GM23338 (cell line): Measurements from ENCODE around the gene RIF1. TPM values are rescaled to one million over a fixed set of nuclear protein-coding genes. Genes with fewer than 3 reads are reported as not detected.

Experiments used
- ATAC-seq: fragments of 200-7000 bp; cut with Tn5 transposase; 3 replicates; pipeline ENCODE4 v1.9.1; 2020
- DNase-seq: peaks from one replicate; pipeline ENCODE4 v3.0.0-alpha.2; 2015; ENCODE audit warnings: low spot score
- H2AFZ ChIP-seq: fragments of 200-600 bp; sonication (generic); 2 replicates; pipeline ENCODE4 v1.8.0; 2016; ENCODE audit warnings: antibody characterized with exemption, mild to moderate bottlenecking, moderate library complexity
- H3F3A ChIP-seq: fragments of 200-600 bp; sonication (generic); replicated peaks from 2 replicates; pipeline ENCODE4 v1.8.0; 2017; ENCODE audit warnings: antibody characterized with exemption, mixed run types, low read depth
- H3K27ac ChIP-seq: fragments of 200-600 bp; sonication (generic); 2 replicates; pipeline ENCODE4 v1.6.1; 2016; ENCODE audit warnings: low read depth
- H3K27me3 ChIP-seq: fragments of 200-600 bp; sonication (generic); 2 replicates; pipeline ENCODE4 v1.8.0; 2016; ENCODE audit warnings: mild to moderate bottlenecking, mixed run types, moderate library complexity; ENCODE audit not compliant: insufficient read depth
- H3K36me3 ChIP-seq: fragments of 200-600 bp; sonication (generic); 2 replicates; pipeline ENCODE4 v1.8.0; 2016; ENCODE audit warnings: mild to moderate bottlenecking; ENCODE audit not compliant: insufficient read depth
- H3K4me1 ChIP-seq: fragments of 200-600 bp; sonication (generic); 2 replicates; pipeline ENCODE4 v1.8.0; 2016; ENCODE audit warnings: mild to moderate bottlenecking, moderate library complexity; ENCODE audit not compliant: insufficient read depth
- H3K4me2 ChIP-seq: fragments of 200-600 bp; sonication (generic); 2 replicates; pipeline ENCODE4 v1.7.1; 2017; ENCODE audit warnings: mixed run types
- H3K4me3 ChIP-seq: fragments of 200-600 bp; sonication (generic); 2 replicates; pipeline ENCODE4 v1.6.1; 2016; ENCODE audit warnings: mixed run types
- H3K79me2 ChIP-seq: fragments of 200-600 bp; sonication (generic); replicated peaks from 2 replicates; pipeline ENCODE4 v1.8.0; 2017; ENCODE audit warnings: mild to moderate bottlenecking; ENCODE audit not compliant: insufficient read depth
- H3K9me2 ChIP-seq: fragments of 200-600 bp; sonication (generic); 2 replicates; pipeline ENCODE4 v1.8.0; 2017; ENCODE audit not compliant: insufficient read depth
- H4K20me1 ChIP-seq: fragments of 200-600 bp; sonication (generic); replicated peaks from 2 replicates; pipeline ENCODE4 v1.8.0; 2017; ENCODE audit warnings: mild to moderate bottlenecking; ENCODE audit not compliant: insufficient read depth
- H3K27ac Mint-ChIP-seq: 2 replicates; pipeline ENCODE4 v1.8.0; 2020; ENCODE audit warnings: inconsistent platforms, mild to moderate bottlenecking, moderate library complexity, mixed read lengths
- H3K27me3 Mint-ChIP-seq: 3 replicates; pipeline ENCODE4 v1.8.0; 2022; ENCODE audit warnings: low read depth, mild to moderate bottlenecking, moderate library complexity, mixed read lengths, inconsistent platforms; ENCODE audit not compliant: insufficient read depth, poor library complexity
- H3K36me3 Mint-ChIP-seq: 3 replicates; pipeline ENCODE4 v1.8.0; 2021; ENCODE audit warnings: low read depth, mild to moderate bottlenecking, inconsistent platforms, moderate library complexity, mixed read lengths
- H3K4me1 Mint-ChIP-seq: 3 replicates; pipeline ENCODE4 v1.8.0; 2020; ENCODE audit warnings: mild to moderate bottlenecking, inconsistent platforms, mixed read lengths
- H3K4me3 Mint-ChIP-seq: 3 replicates; pipeline ENCODE4 v1.8.0; 2021; ENCODE audit warnings: moderate library complexity, mild to moderate bottlenecking, inconsistent platforms, mixed read lengths
- H3K9me3 Mint-ChIP-seq: 3 replicates; pipeline ENCODE4 v1.8.0; 2020; ENCODE audit warnings: moderate library complexity, mild to moderate bottlenecking, inconsistent platforms, mixed read lengths
- CREB1 ChIP-seq: fragments of 250-450 bp; sonication (Bioruptor Pico); IDR thresholded peaks from 2 replicates; pipeline ENCODE4 v1.5.0; 2020; ENCODE audit warnings: low read depth, mild to moderate bottlenecking, moderate library complexity
- EZH2 ChIP-seq: fragments of 200-600 bp; sonication (generic); IDR thresholded peaks from one replicate; pipeline ENCODE4 v1.8.0; 2017; ENCODE audit warnings: antibody characterized with exemption, mild to moderate bottlenecking, low read depth; ENCODE audit not compliant: unreplicated experiment
- EZH2phosphoT487 ChIP-seq: fragments of 200-600 bp; sonication (generic); IDR thresholded peaks from one replicate; pipeline ENCODE4 v1.8.1; 2018; ENCODE audit warnings: antibody characterized with exemption; ENCODE audit not compliant: unreplicated experiment
- JUNB ChIP-seq: IDR thresholded peaks from one replicate; pipeline ENCODE4 v1.6.1; 2016; ENCODE audit warnings: antibody characterized with exemption; ENCODE audit not compliant: unreplicated experiment
- NANOG ChIP-seq: IDR thresholded peaks from 2 replicates; pipeline ENCODE4 v1.6.1; 2016; ENCODE audit warnings: antibody characterized with exemption, borderline replicate concordance
- POLR2AphosphoS5 ChIP-seq: IDR thresholded peaks from 2 replicates; pipeline ENCODE4 v1.6.1; 2016; ENCODE audit warnings: antibody characterized with exemption, low read depth
- ZNF114 ChIP-seq: fragments of 250-450 bp; sonication (Bioruptor Pico); IDR thresholded peaks from 2 replicates; pipeline ENCODE4 v1.5.0; 2020; ENCODE audit warnings: mild to moderate bottlenecking, moderate library complexity
- ZNF331 ChIP-seq: fragments of 250-450 bp; sonication (Bioruptor Pico); IDR thresholded peaks from 2 replicates; pipeline ENCODE4 v1.5.0; 2020; ENCODE audit warnings: low read depth, mild to moderate bottlenecking, moderate library complexity
- ZNF462 ChIP-seq: fragments of 250-450 bp; sonication (Bioruptor Pico); IDR thresholded peaks from 2 replicates; pipeline ENCODE4 v1.5.0; 2020; ENCODE audit warnings: mild to moderate bottlenecking, moderate library complexity
- polyA plus RNA-seq: library from polyadenylated mRNA; unstranded; fragments of >200 nt; fragmentation: Nextera tagmentation; extraction: Ambion mirVana; gene quantifications from 2 replicates; pipeline ENCODE4 v1.2.1, GENCODE V29; 2016
- total RNA-seq: library from RNA; depleted of rRNA; stranded (reverse); fragments of >200 nt; shearing (Covaris generic); gene quantifications from 2 replicates; pipeline ENCODE4 v1.2.3, GENCODE V29; 2014

RIF1 gene
- total and polyA plus RNA-seq, 2 experiments from 2014 or later: 68.5 to 134 TPM

DNA sequence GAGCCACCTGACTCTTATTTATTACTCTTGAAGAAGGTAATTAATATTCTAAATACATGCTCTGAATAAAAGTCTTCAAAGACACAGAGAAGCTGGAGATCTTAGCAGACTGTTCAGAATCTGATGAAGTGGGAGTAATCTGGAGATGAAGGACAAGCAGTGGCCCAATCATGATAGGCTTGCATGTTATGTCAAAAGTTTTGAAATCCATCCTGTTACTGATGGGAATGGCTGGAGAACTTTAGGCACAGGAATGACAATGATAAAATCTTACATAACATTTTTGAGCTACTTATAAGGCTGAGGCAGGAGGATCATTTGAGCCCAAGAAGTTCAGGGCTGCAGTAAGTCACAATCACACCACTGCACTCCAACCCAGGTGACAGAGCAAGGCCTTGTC, 2.4 kb upstream of the RIF1 start:
- Histone ChIP-seq H4K20me1 (peaks cover 6% of the 10 kb centered on the region), H3K36me3 (peaks cover 7% of the 10 kb centered on the region; the same call in 1 of the 2 replicates), H3K4me1 (no peaks in the 10 kb centered on the region), H3K4me2 (no peak overlapping the region), H3K9me2 (no peaks in the 10 kb centered on the region), H3F3A (no peaks in the 10 kb centered on the region), H3K27me3 (no peaks in the 10 kb centered on the region), H3K27ac (no peak overlapping the region), H3K4me3 (no peak overlapping the region), H2AFZ (no peak overlapping the region), H3K79me2 (peaks cover 25% of the 10 kb centered on the region)
- ATAC-seq (no peak), DNase-seq (no peak)
- no peak overlapping the region for H3K27ac Mint-ChIP-seq
- peaks cover 15% of the 10 kb centered on the region for H3K4me1 Mint-ChIP-seq
- H3K27me3 Mint-ChIP-seq: peaks cover 10% of the 10 kb centered on the region
- peaks cover 20% of the 10 kb centered on the region for H3K36me3 Mint-ChIP-seq
- no peak for TF ChIP-seq ZNF331 (CRISPR knock-in tag)
- no peak for TF ChIP-seq NANOG
- TF ChIP-seq CREB1 (CRISPR knock-in tag): no peak
- no peak for TF ChIP-seq JUNB
- TF ChIP-seq EZH2phosphoT487: no peak
- no peak for TF ChIP-seq EZH2
- no peak for TF ChIP-seq ZNF462
- no peak for TF ChIP-seq ZNF114
- TF ChIP-seq POLR2AphosphoS5: no peak
- no peak overlapping the region for H3K4me3 Mint-ChIP-seq
- peaks cover 13% of the 10 kb centered on the region; the same call in 2 of the 3 replicates for H3K9me3 Mint-ChIP-seq
